ENCODE data around the gene STARD5. TPM values are rescaled to one million over a fixed set of nuclear protein-coding genes. Genes with fewer than 3 reads are reported as not detected.

The STARD5 gene
- polyA plus RNA-seq, 1 experiment = 5.9 TPM

DNA sequence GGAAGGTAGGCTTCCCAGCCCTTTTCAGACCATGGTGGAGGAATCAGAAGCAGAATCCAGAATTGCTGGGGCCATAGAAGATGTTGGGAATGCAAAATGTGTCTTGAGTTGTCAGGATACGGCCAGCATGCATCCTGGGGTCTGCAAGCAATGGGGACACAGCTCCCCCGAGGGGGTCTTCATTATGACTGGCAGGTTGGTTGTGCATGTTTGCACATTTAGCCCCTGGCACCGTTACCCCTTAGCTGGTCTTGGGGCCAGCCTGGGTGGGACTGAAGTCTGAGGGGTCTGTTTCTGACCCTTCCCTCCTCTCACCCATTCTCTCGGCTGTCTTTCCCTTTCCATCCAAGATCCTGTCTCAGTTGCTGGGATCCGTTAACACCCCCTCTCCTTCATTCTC, 50.7 kb downstream of the STARD5 start:
- TF ChIP-seq, protein P1, sequence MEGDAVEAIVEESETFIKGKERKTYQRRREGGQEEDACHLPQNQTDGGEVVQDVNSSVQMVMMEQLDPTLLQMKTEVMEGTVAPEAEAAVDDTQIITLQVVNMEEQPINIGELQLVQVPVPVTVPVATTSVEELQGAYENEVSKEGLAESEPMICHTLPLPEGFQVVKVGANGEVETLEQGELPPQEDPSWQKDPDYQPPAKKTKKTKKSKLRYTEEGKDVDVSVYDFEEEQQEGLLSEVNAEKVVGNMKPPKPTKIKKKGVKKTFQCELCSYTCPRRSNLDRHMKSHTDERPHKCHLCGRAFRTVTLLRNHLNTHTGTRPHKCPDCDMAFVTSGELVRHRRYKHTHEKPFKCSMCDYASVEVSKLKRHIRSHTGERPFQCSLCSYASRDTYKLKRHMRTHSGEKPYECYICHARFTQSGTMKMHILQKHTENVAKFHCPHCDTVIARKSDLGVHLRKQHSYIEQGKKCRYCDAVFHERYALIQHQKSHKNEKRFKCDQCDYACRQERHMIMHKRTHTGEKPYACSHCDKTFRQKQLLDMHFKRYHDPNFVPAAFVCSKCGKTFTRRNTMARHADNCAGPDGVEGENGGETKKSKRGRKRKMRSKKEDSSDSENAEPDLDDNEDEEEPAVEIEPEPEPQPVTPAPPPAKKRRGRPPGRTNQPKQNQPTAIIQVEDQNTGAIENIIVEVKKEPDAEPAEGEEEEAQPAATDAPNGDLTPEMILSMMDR (IDR thresholded peaks at IDR 0.05; ENCODE audit: insufficient read depth, low read depth, low read length) = no peak
- CTCF ChIA-PET = interaction anchor here (1.0 to 4.9 kb wide), 6 partner anchors 13 to 166 kb away, joined by 3 to 120 read pairs (median 4); no protein-coding TSS in a partner anchor

DNA sequence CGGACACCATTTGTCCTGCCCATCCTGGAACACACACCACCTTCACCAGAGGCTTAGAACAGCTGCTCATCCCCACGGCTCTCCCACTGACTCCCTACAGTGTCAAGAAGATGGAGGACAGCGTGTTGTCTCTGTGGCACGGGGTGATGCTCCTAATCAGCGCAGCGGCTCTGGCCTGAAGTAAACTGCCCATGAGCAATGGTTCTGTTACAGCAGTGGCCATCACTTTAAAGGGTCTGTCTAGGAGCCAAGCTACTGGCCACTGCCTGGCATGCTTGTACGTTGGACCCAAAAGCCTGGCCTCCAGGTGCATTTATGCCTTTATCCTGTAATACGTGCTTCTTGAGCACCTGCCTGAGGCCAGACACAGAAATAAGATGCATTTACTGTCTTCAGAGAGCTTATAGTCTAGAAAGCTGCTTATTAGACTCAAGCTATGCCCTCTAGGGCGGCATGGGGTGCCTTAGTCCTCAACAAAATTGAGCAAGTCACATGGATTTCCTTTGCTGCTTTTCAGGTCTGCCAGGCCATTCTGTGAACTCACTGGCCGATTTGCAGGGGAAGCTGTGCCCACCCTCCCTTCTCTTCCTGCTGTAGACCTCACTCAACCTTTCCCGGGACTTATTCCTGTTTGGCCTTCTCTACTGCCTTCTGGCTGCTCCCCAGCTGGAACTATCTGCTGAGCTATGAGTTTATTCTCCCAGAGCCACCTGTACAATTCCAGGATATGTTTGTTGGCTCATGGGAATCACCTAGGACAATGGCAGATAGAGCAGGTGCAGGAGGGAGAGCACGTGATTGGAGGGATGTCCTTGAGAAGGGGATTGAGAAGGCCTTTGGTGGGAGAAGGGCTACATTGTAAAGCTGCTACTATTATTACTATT, 51.9 kb downstream of the STARD5 start:
- no peaks in the 10 kb centered on the region for H3K36me3 ChIP-seq (ENCODE audit: control insufficient read depth, insufficient read depth, low read length)
- no peak overlapping the region for H3K4me3 ChIP-seq (ENCODE audit: low read depth, low read length)
- DNase-seq (ENCODE audit: low read depth) = no peak
- ChIA-PET POLR2A (no interaction called here), CTCF (interaction anchor here (0.8 to 10.3 kb wide), 7 partner anchors 12 to 166 kb away, joined by 3 to 378 read pairs (median 5); no protein-coding TSS in a partner anchor)
- H3K27me3 ChIP-seq (ENCODE audit: control insufficient read depth, insufficient read depth, low read length) = peaks cover 4% of the 10 kb centered on the region; the same call in 1 of the 2 replicates
- TF ChIP-seq, protein P1 (IDR thresholded peaks at IDR 0.05; ENCODE audit: insufficient read depth, low read depth, low read length) = no peak

More for the DNA sequence above, 50.7 kb downstream of the STARD5 start:
- H3K27me3 ChIP-seq (ENCODE audit: control insufficient read depth, insufficient read depth, low read length) = peaks cover 4% of the 10 kb centered on the region; the same call in 1 of the 2 replicates
- no peak overlapping the region for H3K4me3 ChIP-seq (ENCODE audit: low read depth, low read length)
- POLR2A ChIA-PET = no interaction called here
- no peaks in the 10 kb centered on the region for H3K36me3 ChIP-seq (ENCODE audit: control insufficient read depth, insufficient read depth, low read length)
- no peak for DNase-seq (ENCODE audit: low read depth)

DNA sequence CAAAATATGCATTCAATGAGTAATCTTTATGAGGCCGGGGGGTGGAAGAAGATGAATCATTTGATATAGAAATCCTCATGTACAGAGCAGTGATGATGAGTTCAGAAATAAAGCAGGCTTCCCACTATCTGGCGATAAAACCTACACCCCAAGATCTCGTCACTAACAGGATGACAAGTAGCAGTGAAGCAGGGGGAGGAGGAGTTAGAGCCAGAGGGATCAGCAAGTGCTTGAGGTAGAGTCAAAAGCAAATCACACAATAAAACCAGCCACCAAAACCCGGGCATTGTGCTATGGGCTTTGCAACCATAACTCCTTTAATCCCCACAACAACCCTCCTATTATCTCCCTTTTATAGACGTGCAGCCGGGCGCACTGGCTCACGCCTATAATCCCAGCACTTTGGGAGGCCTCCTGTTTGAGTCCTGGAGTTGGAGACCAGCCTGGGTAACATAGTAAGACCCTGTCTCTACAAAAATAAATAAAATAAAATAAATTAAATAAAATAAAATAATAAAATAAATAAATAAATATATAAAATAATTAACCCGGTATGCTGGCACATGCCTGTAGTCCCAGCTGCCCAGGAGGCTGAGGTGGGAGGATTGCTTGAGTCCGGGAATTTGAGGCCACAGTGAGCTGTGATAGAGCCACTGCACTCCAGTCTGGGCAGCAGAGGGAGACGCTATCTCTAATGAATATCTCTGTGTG, 53.0 kb downstream of the STARD5 start:
- Histone ChIP-seq H3K4me3 (ENCODE audit: low read depth, low read length) (no peak overlapping the region), H3K27me3 (ENCODE audit: control insufficient read depth, insufficient read depth, low read length) (peaks cover 4% of the 10 kb centered on the region; the same call in 1 of the 2 replicates), H3K36me3 (ENCODE audit: control insufficient read depth, insufficient read depth, low read length) (no peaks in the 10 kb centered on the region)
- TF ChIP-seq, protein P1 (IDR thresholded peaks at IDR 0.05; ENCODE audit: insufficient read depth, low read depth, low read length) = no peak
- DNase-seq (ENCODE audit: low read depth) = no peak
- CTCF ChIA-PET = interaction anchor here (0.8 to 10.3 kb wide), 3 partner anchors 131 to 165 kb away, joined by 3 to 378 read pairs (median 10); no protein-coding TSS in a partner anchor
- POLR2A ChIA-PET = no interaction called here

DNA sequence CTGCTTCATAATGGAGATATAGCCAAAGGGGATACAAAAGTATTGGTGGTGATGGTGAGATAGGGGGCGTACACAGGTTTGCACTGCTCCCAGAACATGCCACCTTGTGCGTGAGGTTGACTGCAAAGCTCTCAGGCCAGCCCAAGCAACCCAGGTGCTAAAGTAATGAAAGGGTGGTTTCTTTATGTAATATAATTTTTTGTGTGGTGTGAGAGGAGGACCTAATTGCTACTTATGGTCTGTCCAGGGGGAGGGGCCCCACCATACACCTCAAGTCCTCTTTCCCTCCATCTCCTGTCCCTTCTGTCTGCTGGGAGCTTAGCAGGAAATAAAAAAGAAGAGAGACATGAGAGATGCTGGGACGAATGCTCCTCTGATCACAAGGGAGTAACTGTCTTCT, 53.8 kb downstream of the STARD5 start:
- no peak overlapping the region for H3K4me3 ChIP-seq (ENCODE audit: low read depth, low read length)
- CTCF ChIA-PET = interaction anchor here (1.4 to 10.3 kb wide), 2 partner anchors 131 to 164 kb away, joined by 6 to 378 read pairs; no protein-coding TSS in a partner anchor
- POLR2A ChIA-PET = interaction anchor here (0.7 kb wide), 1 partner anchor 280 kb away, joined by 5 read pairs; no protein-coding TSS in a partner anchor
- H3K27me3 ChIP-seq (ENCODE audit: control insufficient read depth, insufficient read depth, low read length) = peaks cover 4% of the 10 kb centered on the region; the same call in 1 of the 2 replicates
- TF ChIP-seq, protein P1 (IDR thresholded peaks at IDR 0.05; ENCODE audit: insufficient read depth, low read depth, low read length) = no peak
- DNase-seq (ENCODE audit: low read depth) = no peak
- no peaks in the 10 kb centered on the region for H3K36me3 ChIP-seq (ENCODE audit: control insufficient read depth, insufficient read depth, low read length)

Data from BJ (cell line).